Tibial nerve (tissue), 3 donors: ENCODE data around the gene SCML2.

Experiments
- POLR2A ChIP-seq, 2 donors: fragments of 450-650 bp; IDR thresholded peaks; one replicate each; pipeline ENCODE4 v1.6.1; 2017; ENCODE audit warnings: antibody characterized with exemption in 2 of 2, mild to moderate bottlenecking in 2 of 2, moderate library complexity in 2 of 2
- TF ChIP-seq, protein P1 (sequence below), 5 experiments: fragments of 200-600 bp in 3 of 5; fragments of 450-650 bp in 2 of 5; sonication (generic) in 3 of 5; IDR thresholded peaks; one replicate each; pipeline ENCODE4 v1.5.1; 2016 to 2019; ENCODE audit warnings: antibody characterized with exemption in 5 of 5, mild to moderate bottlenecking in 3 of 5, moderate library complexity in 2 of 5

DNA sequence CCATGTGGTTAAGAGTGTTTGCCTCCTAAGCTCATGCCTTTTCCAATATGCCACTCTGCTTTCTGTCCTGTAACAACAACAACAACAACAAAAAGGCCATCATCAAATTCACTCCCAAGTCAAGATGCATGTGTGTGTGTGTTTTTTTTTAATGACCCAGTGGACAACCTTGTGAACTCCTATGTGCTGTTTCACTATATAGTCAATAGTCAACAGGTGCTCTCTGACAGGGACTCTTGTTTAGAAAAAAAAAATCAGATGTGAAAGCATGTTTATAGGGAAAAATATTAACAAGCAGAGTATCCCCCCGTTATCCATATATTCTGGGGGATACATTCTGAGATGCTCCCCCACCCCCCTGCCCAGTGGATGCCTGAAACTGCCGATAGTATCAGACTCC lies 83.2 kb downstream of the SCML2 start:
- TF ChIP-seq, protein P1, sequence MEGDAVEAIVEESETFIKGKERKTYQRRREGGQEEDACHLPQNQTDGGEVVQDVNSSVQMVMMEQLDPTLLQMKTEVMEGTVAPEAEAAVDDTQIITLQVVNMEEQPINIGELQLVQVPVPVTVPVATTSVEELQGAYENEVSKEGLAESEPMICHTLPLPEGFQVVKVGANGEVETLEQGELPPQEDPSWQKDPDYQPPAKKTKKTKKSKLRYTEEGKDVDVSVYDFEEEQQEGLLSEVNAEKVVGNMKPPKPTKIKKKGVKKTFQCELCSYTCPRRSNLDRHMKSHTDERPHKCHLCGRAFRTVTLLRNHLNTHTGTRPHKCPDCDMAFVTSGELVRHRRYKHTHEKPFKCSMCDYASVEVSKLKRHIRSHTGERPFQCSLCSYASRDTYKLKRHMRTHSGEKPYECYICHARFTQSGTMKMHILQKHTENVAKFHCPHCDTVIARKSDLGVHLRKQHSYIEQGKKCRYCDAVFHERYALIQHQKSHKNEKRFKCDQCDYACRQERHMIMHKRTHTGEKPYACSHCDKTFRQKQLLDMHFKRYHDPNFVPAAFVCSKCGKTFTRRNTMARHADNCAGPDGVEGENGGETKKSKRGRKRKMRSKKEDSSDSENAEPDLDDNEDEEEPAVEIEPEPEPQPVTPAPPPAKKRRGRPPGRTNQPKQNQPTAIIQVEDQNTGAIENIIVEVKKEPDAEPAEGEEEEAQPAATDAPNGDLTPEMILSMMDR (IDR thresholded peaks at IDR 0.05), result no peak
- no peak for TF ChIP-seq POLR2A (IDR thresholded peaks at IDR 0.05)
